PC-3 (cell line): ENCODE data around the gene OGA. TPM values are rescaled to one million over a fixed set of nuclear protein-coding genes. Genes with fewer than 3 reads are reported as not detected.
"Not testable (repeated sequence)": the region's sequence is repeated elsewhere in the genome, so short reads cannot be mapped to it uniquely, and the experiment has no call there.

Experiments used
- ATAC-seq: fragments of 200-7000 bp; cut with Tn5 transposase; 2 replicates; pipeline ENCODE4 v1.9.1; 2020; ENCODE audit warnings: mild to moderate bottlenecking, moderate library complexity
- BruUV-seq: library from RNA; stranded (reverse); fragments of 400-500 nt; replicated peaks from 2 replicates; lab custom pipeline; 2021; lab: Mats Ljungman, UMichigan
- CTCF ChIA-PET: fragments of 300-600 bp; sonication (Branson Sonifier 250); formaldehyde crosslinking; loops from one replicate; lab custom pipeline; 2022; ENCODE audit warnings: antibody characterized with exemption; lab: Charles Lee
- POLR2A ChIA-PET: fragments of 300-600 bp; sonication (Branson Sonifier 250); formaldehyde crosslinking; loops from one replicate; lab custom pipeline; 2022; ENCODE audit warnings: antibody characterized with exemption; ENCODE audit not compliant: unreplicated experiment; lab: Charles Lee
- DNase-seq: peaks from one replicate; pipeline ENCODE4 v3.0.0-alpha.2; 2015
- H2AFZ ChIP-seq: fragments of 300-600 bp; sonication (generic); 2 replicates; pipeline ENCODE4 v1.6.0; 2016; ENCODE audit warnings: antibody characterized with exemption, low read length
- H3F3A ChIP-seq: fragments of 300-600 bp; sonication (generic); one replicate; pipeline ENCODE4 v1.6.0; 2017; ENCODE audit warnings: antibody characterized with exemption, low read length, control low read depth, mild to moderate bottlenecking; ENCODE audit not compliant: unreplicated experiment
- H3K27ac ChIP-seq: fragments of 300-600 bp; sonication (generic); 2 replicates; pipeline ENCODE4 v1.5.1; 2016; ENCODE audit warnings: mild to moderate bottlenecking, low read length
- H3K27me3 ChIP-seq: fragments of 300-600 bp; sonication (generic); 2 replicates; pipeline ENCODE4 v1.6.1; 2016; ENCODE audit warnings: low read length, mixed read lengths
- H3K36me3 ChIP-seq: fragments of 300-600 bp; sonication (generic); 2 replicates; pipeline ENCODE4 v1.6.1; 2016; ENCODE audit warnings: low read depth, mixed run types, low read length, mixed read lengths
- H3K4me1 ChIP-seq: fragments of 300-600 bp; sonication (generic); 2 replicates; pipeline ENCODE4 v1.5.1; 2016; ENCODE audit warnings: low read length; ENCODE audit not compliant: insufficient read depth
- H3K4me2 ChIP-seq: fragments of 300-600 bp; sonication (generic); 2 replicates; pipeline ENCODE4 v1.6.0; 2016; ENCODE audit warnings: low read length
- H3K4me3 ChIP-seq: fragments of 300-600 bp; sonication (generic); 2 replicates; pipeline ENCODE4 v1.5.1; 2016; ENCODE audit warnings: mild to moderate bottlenecking, low read length, mixed read lengths
- H3K79me2 ChIP-seq: fragments of 300-600 bp; sonication (generic); 2 replicates; pipeline ENCODE4 v1.6.1; 2017; ENCODE audit warnings: low read length, mixed read lengths
- H3K9ac ChIP-seq: fragments of 300-600 bp; sonication (generic); 2 replicates; pipeline ENCODE4 v1.6.0; 2016; ENCODE audit warnings: mild to moderate bottlenecking, low read length
- H3K9me2 ChIP-seq: fragments of 300-600 bp; sonication (generic); replicated peaks from 2 replicates; pipeline ENCODE4 v1.6.1; 2016; ENCODE audit warnings: mixed run types, low read length, mixed read lengths
- H3K9me3 ChIP-seq: fragments of 300-600 bp; sonication (generic); 2 replicates; pipeline ENCODE4 v1.6.1; 2016; ENCODE audit warnings: low read length, mixed read lengths
- H4K20me1 ChIP-seq: fragments of 300-600 bp; sonication (generic); 2 replicates; pipeline ENCODE4 v1.6.1; 2016; ENCODE audit warnings: low read length, mixed read lengths
- EZH2 ChIP-seq: fragments of 300-600 bp; sonication (generic); IDR thresholded peaks from one replicate; pipeline ENCODE4 v1.6.1; 2017; ENCODE audit warnings: antibody characterized with exemption, mild to moderate bottlenecking, low read length; ENCODE audit not compliant: unreplicated experiment
- EZH2phosphoT487 ChIP-seq: fragments of 300-600 bp; sonication (generic); IDR thresholded peaks from 2 replicates; pipeline ENCODE4 v1.6.1; 2018; ENCODE audit warnings: mild to moderate bottlenecking, antibody characterized with exemption, low read length, borderline replicate concordance
- intact Hi-C: fragments of 100-400 bp; cut with micrococcal nuclease; formaldehyde crosslinking; loops from 2 replicates; pipeline ENCODE4 v1.9.0; 2023
- total RNA-seq: library from RNA; depleted of rRNA; stranded (reverse); fragments of >200 nt; gene quantifications from 2 replicates; pipeline ENCODE4 v1.2.3, GENCODE V29; 2014
- TF ChIP-seq, protein P1 (sequence below): fragments of 300-600 bp; sonication (generic); conservative IDR thresholded peaks from 2 replicates; pipeline ENCODE4 v1.5.1; 2017; ENCODE audit warnings: antibody characterized with exemption, low read depth, mild to moderate bottlenecking, low read length

Gene OGA
- total RNA-seq, 1 experiment from 2014 or later: 42.7 TPM

DNA sequence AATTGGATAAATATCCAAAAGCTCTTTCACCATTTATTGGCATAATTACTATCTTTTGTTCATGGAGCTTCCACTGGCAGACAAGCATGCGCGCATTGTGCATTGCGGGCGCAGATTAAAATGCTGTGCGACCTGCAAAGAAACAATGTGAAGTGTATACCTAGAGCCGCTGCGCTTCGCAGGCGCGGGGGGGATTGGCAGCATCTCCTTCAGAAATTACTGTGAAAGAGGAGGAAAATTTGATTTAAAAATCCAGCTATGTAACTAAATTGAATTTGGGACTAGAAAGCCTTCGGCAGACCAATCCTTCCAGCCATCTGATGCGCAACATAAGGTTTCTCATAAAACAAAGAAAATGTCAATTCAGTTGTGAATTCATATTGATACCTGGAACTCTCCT is 24.7 kb downstream of the OGA start:
- Histone ChIP-seq H3K27me3 (no peaks in the 10 kb centered on the region), H3K9me3 (no peaks in the 10 kb centered on the region), H3K4me2 (no peak overlapping the region), H3K79me2 (peaks cover 12% of the 10 kb centered on the region; the same call in 1 of the 2 replicates), H3K9ac (no peak overlapping the region), H3K4me1 (no peaks in the 10 kb centered on the region), H3F3A (no peaks in the 10 kb centered on the region), H4K20me1 (0 out of 2 replicates have a peak, but pooled peaks cover 3% of the 10 kb centered on the region), H2AFZ (no peak overlapping the region), H3K4me3 (no peak overlapping the region), H3K36me3 (peaks cover 49% of the 10 kb centered on the region), H3K9me2 (no peaks in the 10 kb centered on the region), H3K27ac (no peak overlapping the region)
- ATAC-seq (no peak), DNase-seq (no peak)
- BruUV-seq: no TSS peak
- intact Hi-C loops: no loop called here
- ChIA-PET POLR2A (no interaction called here), CTCF (no interaction called here)
- TF ChIP-seq EZH2: no peak
- TF ChIP-seq EZH2phosphoT487: no peak
- TF ChIP-seq, protein P1, sequence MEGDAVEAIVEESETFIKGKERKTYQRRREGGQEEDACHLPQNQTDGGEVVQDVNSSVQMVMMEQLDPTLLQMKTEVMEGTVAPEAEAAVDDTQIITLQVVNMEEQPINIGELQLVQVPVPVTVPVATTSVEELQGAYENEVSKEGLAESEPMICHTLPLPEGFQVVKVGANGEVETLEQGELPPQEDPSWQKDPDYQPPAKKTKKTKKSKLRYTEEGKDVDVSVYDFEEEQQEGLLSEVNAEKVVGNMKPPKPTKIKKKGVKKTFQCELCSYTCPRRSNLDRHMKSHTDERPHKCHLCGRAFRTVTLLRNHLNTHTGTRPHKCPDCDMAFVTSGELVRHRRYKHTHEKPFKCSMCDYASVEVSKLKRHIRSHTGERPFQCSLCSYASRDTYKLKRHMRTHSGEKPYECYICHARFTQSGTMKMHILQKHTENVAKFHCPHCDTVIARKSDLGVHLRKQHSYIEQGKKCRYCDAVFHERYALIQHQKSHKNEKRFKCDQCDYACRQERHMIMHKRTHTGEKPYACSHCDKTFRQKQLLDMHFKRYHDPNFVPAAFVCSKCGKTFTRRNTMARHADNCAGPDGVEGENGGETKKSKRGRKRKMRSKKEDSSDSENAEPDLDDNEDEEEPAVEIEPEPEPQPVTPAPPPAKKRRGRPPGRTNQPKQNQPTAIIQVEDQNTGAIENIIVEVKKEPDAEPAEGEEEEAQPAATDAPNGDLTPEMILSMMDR: no peak

DNA sequence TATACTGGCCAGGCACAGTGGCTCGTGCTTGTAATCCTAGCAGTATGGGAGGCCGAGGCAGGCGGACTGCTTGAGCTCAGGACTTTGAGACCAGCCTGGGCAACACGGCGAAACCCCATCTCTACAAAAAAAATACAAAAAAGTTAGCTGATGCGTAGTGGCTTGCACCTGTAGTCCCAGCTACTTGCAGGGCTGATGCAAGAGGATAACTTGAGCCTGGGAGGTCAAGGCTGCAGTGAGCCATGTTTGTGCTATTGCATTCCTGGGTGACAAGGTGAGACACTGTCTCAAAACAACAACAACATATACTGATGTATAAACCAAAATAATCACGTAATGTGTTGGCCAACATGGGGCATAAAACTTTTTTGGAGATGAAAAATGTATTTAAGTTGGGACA is 28.6 kb downstream of the OGA start:
- TF ChIP-seq EZH2phosphoT487 (no peak), EZH2 (no peak)
- TF ChIP-seq, protein P1: no peak
- intact Hi-C loops: no loop called here
- BruUV-seq: no TSS peak

DNA sequence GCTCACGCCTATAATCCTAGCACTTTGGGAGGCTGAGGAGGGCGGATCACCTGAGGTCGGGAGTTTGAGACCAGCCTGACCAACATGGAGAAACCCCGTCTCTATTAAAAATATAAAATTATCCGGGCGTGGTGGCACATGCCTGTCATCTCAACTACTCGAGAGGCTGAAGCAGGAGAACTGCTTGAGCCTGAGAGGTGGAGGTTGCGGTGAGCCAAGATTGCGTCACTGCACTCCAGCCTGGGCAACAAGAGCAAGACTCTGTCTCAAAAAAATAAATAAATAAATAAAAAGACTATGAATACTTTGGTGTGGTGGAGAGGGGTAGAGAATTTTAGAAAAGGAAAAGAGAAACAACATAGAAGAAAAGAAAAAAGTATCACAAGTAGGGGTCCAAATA is 29.0 kb downstream of the OGA start:
- H3K4me3 ChIP-seq, H3K4me1 ChIP-seq, H3K4me2 ChIP-seq, DNase-seq, H3K79me2 ChIP-seq, H3K9me2 ChIP-seq, ATAC-seq, intact Hi-C loops, H4K20me1 ChIP-seq, H3K9me3 ChIP-seq, H2AFZ ChIP-seq, BruUV-seq, H3K27ac ChIP-seq, H3K9ac ChIP-seq, H3F3A ChIP-seq, POLR2A ChIA-PET, CTCF ChIA-PET, H3K27me3 ChIP-seq: not testable (repeated sequence)
- peaks cover 38% of the 10 kb centered on the region for H3K36me3 ChIP-seq

More for the DNA sequence above, 28.6 kb downstream of the OGA start:
- Histone ChIP-seq H2AFZ (no peak overlapping the region), H3F3A (peaks cover 3% of the 10 kb centered on the region), H4K20me1 (no peaks in the 10 kb centered on the region), H3K4me3 (no peak overlapping the region), H3K36me3 (peaks cover 42% of the 10 kb centered on the region), H3K9ac (no peak overlapping the region), H3K27ac (no peak overlapping the region), H3K9me2 (no peaks in the 10 kb centered on the region), H3K9me3 (no peaks in the 10 kb centered on the region), H3K4me1 (no peaks in the 10 kb centered on the region), H3K79me2 (no peaks in the 10 kb centered on the region), H3K27me3 (no peaks in the 10 kb centered on the region), H3K4me2 (no peak overlapping the region)
- POLR2A ChIA-PET: interaction anchor here (0.6 kb wide), 1 partner anchor 272 kb away, joined by 3 read pairs; no protein-coding TSS in a partner anchor
- no peak for DNase-seq
- no peak for ATAC-seq
- CTCF ChIA-PET: no interaction called here
